Germinal center (tissue), 1 donor: ENCODE results near the gene UBQLNL.

Source experiments
- DNase-seq: peaks from one replicate; pipeline ENCODE4 v3.0.0; 2012; ENCODE audit warnings: mixed read lengths, low spot score

UBQLNL gene

GRCh38 chr11:5507177-5507932 is 9.1 kb downstream of the UBQLNL start:
- no peak for DNase-seq

DNA sequence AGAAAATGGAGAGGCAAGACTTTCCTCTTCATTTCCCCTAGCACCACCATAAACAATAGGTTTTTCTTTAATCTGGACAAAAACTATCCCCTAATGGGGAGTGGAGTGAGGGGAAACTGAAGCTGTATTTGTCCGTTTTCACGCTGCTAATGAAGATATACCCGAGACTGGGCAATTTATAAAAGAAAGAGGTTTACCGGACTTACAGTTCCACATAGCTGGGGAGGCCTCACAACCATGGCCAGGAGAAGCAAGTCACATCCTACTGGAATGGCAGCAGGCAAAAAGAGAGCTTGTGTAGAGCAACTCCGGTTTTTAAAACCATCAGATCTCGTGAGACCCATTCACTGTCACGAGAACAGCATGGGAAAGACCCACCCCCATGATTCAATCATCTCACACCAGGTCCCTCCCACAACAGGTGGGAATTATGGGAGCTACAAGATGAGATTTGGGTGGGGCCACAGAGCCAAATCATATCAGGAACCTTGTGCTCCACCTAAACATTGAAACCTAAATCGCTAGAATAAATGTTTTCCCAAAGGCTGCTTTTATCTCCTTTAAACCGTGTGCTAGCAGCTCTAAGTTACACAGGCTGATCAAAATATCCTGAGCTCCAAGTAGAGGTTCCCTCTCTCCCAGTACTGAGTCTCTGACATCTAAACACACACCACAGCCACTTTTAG is 11.0 kb downstream of the UBQLNL start:
- no peak for DNase-seq

GRCh38 chr11:5504403-5504921 is 12.0 kb downstream of the UBQLNL start:
- DNase-seq, result no peak

GRCh38 chr11:5500393-5500801 is 16.1 kb downstream of the UBQLNL start:
- no peak for DNase-seq

- no peak for DNase-seq
These were observed 16.8 kb downstream of the UBQLNL start for GRCh38 chr11:5499671-5500070.

GRCh38 chr11:5489576-5490357 is 26.7 kb downstream of the UBQLNL start:
- DNase-seq, result no peak

- no peak for DNase-seq
These were observed 27.6 kb downstream of the UBQLNL start for GRCh38 chr11:5488798-5489399.

- no peak for DNase-seq
These were observed 28.1 kb downstream of the UBQLNL start, which contains the start of gene OR52D1 for GRCh38 chr11:5488385-5488784. OR52D1 (plus strand) TSS chr11:5488685; CDS start chr11:5488707, 22 bp downstream.

- no peak for DNase-seq
These were observed 30.1 kb downstream of the UBQLNL start for GRCh38 chr11:5486421-5486820.

GRCh38 chr11:5486003-5486402 is 30.5 kb downstream of the UBQLNL start:
- DNase-seq, result no peak

- DNase-seq, result peak; percentile 35
These were observed 40.2 kb downstream of the UBQLNL start for GRCh38 chr11:5476186-5476819.

DNA sequence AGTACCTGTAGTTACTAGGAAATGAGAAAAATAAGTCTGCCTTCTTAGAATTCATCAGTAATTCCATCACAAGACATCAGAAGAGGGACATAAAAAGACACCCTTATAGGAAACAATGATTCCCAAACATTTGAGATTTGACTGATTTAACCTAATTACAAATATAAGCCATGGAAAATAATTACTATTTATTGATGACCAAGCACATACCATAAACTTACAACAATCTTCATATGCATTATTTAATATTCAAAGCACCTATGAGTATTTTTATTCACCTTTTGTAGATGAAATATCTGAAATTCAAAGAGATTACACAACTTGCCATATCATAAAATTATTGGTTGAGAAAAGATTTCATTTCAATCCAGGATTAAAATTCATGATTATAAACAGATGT is 42.6 kb downstream of the UBQLNL start:
- no peak for DNase-seq

GRCh38 chr11:5467527-5467926 is 49.0 kb downstream of the UBQLNL start:
- DNase-seq, result no peak
